Activated T-cell treated with anti-CD3 and anti-CD28 coated beads, Interleukin-2, amount 50 U/mL, for 72 hours (primary cell): ENCODE measurements around the gene MSS51. TPM values are rescaled to one million over a fixed set of nuclear protein-coding genes. Genes with fewer than 3 reads are reported as not detected.

ENCODE experiments used
- total RNA-seq, 2 donors: library from RNA; stranded (reverse); gene quantifications; one replicate each; pipeline ENCODE4 v1.2.3, GENCODE V29; 2022

The MSS51 gene
- total RNA-seq, 2 donors from 2014 or later: 3.5 to 3.8 TPM

Other genes starting within 250 kb of the MSS51 start
- 10 to 100 TPM; 37.2 to 41.2 TPM for gene DNAJC9, start 186.3 kb downstream of the MSS51 start, total RNA-seq
- gene MRPS16, start 180.9 kb downstream of the MSS51 start, total RNA-seq: 100 to 1,000 TPM; 122 to 129 TPM
- gene CFAP70, start 74.7 kb downstream of the MSS51 start, total RNA-seq: 1 to 10 TPM in 1 of 2 donors, under 1 TPM in 1; 0.95 to 1.1 TPM
- gene ANXA7, start 19.5 kb downstream of the MSS51 start, total RNA-seq: 100 to 1,000 TPM; 108 to 123 TPM
- 10 to 100 TPM; 42.6 to 45.7 TPM for gene PPP3CB, start 62.5 kb upstream of the MSS51 start, total RNA-seq
- 1 to 10 TPM; 2.4 to 4.1 TPM for gene USP54, start 157.8 kb upstream of the MSS51 start, total RNA-seq
- gene MYOZ1, start 207.9 kb upstream of the MSS51 start, total RNA-seq: not detected
- not detected for gene SYNPO2L, start 222.5 kb upstream of the MSS51 start, total RNA-seq